Measurements from ENCODE around the gene APBA1.
"Not testable (repeated sequence)": the region's sequence is repeated elsewhere in the genome, so short reads cannot be mapped to it uniquely, and the experiment has no call there.

The APBA1 gene

DNA sequence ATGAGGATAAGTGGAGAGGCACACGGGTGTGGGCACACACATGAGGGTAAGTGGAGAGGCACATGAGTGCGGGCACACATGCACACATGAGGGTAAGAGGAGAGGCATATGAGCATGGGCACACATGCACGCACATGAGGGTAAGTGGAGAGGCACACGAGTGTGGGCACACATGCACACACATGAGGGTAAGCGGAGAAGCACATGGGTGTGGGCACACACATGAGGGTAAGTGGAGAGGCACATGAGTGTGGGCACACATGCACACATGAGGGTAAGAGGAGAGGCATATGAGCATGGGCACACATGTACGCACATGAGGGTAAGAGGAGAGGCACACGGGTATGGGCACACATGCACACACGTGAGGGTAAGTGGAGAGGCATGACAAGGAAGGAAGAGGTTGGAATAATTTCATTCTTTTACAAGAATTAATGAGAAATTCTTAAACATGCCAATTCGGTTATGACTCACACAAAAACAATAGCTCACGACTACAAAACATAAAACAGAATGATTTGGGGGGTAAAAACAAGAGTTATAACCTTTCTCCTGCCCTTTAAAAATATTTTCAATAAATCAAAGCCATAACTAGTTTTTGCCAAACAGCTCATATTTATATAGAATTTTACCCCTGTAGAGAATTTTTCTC lies 67.5 kb downstream of the APBA1 start:
- DNase-seq (ENCODE audit: low read depth): no peak

DNA sequence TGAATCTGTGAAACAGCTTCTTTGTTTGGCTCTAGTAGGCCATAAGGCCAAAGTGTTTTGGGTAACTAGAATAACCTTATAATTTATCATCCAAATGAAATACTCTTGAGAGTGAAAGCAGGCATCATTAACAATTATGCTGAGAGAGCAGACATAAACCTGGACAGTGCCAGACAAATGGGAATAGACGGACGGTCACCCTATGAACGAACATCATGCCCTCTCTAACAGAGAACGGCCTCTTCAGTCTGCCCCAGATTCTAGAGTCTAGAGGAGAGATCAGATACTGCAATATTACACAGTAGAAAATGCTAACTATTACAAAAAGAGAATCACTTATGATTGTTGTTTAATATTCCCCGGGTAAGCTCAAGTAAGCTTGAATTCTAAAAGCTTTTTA lies 68.5 kb downstream of the APBA1 start:
- DNase-seq (ENCODE audit: low read depth): no peak

DNA sequence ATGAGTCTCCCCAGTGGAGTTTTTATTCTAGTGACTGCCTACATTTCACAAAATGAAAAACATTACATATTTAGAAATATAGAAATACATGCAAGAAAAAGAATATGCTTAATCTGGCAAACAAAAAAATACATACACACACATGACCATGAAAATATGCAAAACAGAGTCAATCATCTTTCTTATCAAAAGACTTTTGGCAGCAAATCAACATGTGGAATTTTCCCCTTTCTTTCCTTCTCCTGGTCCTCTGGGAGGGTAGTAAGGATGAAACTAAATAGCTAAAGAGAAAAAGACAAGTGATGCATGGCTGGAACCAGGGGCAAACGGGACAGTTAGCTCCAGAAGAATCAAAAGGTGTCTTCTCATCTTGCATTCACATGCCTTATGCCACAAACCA lies 69.4 kb downstream of the APBA1 start:
- no peak for DNase-seq (ENCODE audit: low read depth)

DNA sequence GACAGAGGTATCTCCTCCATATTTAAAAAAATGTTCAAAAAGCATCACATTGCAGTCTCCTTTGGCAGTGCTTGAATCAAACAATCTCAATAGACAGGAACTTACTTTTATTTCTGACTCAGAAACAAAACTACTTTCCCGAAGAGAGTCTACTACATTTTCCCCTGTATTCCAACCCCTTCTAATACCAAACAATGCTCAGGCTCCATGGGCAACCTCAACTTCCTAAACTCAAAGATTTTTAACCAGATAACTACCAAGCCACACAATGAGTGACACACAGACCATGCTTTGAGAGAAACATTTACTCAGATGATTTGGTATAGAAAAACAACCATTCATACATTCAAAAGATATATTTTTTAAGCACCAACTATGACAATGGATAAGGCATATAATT lies 70.5 kb downstream of the APBA1 start:
- DNase-seq (ENCODE audit: low read depth): no peak

DNA sequence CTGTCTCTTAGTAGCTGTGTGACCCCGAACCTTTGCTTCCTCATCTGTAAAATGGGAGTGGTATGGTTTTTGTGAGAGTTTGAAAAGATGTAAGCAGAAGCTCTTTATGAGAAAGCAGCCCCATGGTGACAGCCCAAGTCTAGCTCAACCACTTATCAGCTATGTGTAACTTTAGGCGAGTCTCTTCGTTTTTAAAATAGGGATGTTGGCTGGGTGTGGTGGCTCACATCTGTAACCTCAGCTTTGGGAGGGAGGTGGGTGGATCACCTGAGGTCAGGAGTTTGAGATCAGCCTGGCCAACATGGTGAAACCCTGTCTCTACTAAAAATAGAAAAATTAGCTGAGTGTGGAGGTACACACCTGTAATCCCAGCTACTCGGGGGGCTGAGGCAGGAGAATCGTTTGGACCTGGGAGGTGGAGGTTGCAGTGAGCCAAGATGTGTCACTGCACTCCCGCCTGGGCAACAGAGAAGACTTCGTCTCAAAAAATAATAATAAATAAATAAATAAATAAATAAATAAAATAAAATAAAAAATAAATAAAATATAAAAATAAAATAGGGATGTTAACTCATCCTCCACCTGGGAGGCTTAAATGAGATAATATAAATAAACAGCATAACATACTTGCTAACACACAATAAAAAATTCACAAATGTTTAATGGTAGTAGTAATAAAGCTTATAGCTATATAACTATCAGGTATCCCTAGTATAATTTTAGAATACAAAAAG lies 71.7 kb downstream of the APBA1 start:
- DNase-seq (ENCODE audit: low read depth): no peak

DNA sequence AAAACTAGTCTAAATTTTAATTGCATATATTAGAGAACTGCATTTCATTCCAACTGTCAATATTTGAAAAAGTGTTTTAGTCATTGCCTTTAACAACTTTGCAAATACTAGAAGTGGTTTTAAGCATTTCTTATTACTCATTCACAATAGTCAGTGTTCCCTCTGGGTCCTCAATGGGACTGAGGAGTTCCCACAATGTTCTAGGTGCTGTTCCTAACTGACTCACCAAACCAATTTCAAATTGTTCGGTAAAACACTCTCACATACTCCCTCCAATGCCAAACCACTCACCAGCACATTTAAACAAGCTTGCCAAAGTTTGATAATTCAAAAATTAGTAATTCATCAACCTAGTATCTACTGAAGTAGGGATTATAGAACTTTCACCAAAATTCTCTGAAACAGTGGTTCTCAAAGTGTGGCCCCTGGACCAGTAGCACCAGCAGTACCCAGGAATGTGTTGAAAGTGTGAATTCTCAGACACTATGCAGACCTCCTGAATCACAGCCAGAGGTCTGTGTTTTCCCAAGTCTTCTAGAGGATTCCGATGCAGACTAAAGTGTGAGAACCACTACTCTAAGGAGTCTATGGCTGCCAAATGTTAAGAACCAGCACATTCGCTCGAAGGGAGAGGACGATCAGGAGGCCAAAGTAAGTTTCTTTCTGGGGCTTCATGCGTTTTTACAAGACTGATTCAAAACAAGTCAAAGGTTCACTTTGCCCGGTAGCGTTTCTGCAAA lies 72.8 kb downstream of the APBA1 start:
- DNase-seq (ENCODE audit: low read depth): no peak

DNA sequence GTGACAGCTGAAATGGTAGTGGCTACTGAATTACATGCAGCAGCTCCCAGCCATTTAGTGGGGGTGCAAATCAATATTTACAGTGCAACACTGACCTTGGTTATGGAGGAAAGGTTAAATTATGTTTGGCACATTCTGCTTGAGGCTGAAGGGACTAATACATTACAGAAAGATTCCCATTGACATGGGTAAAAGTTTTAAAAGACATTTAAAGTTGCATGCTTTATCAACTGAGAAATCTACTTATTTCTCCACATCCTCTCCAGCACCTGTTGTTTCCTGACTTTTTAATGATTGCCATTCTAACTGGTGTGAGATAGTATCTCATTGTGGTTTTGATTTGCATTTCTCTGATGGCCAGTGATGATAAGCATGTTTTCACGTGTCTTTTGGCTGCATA lies 75.3 kb downstream of the APBA1 start:
- DNase-seq (ENCODE audit: low read depth): not testable (repeated sequence)

DNA sequence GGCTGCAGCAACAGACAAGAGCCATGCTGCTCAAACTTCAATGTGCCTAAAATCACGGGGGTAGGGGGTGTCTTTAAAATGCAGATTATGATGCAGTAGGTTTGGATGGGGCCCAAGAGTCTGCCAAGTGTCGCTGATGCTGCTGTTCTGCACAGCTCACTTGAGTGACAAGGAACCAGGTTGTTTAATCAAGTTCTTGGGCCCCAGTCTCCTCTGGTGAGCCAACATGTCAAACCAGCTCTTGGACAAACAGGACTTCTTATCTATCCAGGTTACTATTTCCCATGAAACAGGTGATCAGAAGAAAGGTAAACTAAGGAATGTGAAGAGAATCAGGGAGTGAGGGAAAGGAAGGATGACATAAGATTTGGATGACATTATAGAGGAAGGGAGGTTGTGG lies 78.0 kb downstream of the APBA1 start:
- no peak for DNase-seq (ENCODE audit: low read depth)

DNA sequence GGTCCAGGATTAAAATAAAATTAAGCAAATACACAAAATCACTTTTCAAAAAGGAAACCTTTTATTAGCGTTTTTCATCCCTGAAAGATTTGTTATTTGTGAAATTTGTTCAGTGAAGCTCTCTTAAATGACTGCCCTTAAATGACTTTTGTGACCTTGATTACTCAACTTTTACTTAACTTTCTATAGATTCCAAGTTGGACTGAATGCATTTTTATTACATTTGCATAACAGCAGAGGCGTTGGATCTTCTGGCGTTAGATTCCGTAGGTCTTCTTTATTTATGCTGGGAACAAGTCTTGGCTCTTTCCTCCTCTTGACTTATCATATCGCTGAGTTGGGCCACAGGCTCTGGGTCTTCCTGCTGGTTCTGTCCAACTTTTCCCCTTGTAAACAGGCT lies 78.4 kb downstream of the APBA1 start:
- no peak for DNase-seq (ENCODE audit: low read depth)

DNA sequence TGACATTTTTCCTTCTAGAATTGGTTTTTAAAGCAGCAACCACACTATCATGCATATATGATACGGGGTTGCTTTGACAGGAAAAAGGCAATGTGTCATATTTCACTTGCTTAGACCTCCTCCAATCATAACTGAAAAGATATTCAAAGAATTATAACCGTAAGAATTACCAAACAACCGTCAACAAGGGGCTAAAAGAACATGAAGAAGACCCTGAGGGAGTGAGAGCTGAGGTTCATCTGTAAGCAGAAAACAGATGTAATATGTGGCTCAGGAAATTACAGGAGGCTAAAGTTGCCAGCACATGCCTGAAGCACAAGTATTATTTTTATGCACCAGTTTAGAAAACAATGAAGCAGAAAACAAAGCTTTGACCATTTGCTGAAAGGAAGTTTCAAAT lies 78.9 kb downstream of the APBA1 start:
- DNase-seq (ENCODE audit: low read depth): no peak

DNA sequence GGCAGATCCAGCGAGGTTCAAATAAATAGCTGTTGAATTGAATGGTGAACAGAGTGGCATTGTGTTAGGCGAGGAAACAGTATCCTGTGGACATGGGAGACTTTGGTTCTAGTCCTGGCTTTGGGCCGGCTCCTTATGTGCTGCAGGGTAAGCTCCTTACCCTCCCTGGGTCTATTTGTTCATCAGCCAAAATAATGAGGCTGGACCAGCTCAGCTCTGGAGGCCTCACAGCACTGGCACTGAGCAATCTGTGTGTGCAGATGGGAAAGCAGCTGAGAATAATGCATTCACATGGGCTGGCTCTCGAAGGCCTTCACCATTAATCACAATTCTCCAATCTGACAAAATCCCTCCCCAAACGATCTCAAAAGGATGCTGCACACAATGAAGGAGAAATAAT lies 81.9 kb downstream of the APBA1 start:
- no peak for DNase-seq (ENCODE audit: low read depth)

DNA sequence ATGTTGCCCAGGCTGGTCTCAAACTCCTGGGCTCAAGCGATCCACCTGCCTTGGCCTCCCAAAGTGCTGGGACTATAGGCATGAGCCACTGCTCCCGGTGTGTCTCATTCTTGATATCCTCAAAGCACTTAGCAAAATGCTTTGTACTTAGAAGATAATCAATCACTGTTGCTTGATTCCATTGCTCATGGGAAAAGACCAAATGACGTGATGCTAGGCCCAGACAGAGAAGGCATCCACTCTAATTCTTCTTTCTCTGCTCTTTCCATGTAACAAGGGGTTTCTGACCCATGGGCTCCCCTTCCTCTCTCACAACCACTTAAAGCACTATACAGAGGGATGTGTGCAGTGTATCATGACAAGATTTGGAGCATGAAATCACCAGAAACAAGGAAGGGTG lies 83.0 kb downstream of the APBA1 start:
- DNase-seq (ENCODE audit: low read depth): no peak

DNA sequence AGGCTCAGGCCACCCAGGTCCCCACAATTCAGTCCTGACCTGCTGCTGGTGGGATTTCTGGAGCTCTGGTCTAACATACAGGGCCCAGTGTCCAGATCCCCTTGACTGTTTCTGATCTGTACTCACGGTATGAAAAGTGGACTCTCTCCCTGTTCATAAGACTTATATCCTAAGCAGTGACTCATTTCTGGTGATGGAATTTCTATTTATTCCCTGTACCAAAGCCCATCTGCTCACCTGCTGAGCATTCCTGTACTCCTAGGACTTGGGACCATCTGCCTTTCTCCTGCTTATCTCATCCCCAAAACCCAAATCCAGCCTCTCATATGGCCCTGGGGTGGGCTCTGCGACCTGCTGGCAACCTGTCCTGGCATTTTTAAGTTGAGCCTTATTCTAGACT lies 86.6 kb downstream of the APBA1 start:
- DNase-seq (ENCODE audit: low read depth): no peak

DNA sequence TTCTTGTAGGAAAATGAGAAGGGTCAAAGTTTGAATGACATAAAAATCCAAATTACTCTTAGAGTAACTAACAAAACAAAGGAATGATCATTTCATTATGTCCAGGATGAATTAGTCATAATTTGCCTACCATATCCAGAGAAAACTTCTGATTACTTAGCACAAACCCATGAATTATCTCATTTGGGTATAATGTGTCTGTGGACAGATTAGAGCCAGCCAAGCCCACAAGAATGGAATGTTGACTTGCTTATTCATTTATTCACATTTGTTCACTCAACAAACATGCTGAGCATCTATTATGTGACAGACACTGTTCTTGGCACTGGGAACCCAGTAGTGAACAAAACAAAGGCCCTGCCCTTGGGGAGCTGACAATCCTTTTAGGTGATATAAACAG lies 87.4 kb downstream of the APBA1 start:
- DNase-seq (ENCODE audit: low read depth): no peak

DNA sequence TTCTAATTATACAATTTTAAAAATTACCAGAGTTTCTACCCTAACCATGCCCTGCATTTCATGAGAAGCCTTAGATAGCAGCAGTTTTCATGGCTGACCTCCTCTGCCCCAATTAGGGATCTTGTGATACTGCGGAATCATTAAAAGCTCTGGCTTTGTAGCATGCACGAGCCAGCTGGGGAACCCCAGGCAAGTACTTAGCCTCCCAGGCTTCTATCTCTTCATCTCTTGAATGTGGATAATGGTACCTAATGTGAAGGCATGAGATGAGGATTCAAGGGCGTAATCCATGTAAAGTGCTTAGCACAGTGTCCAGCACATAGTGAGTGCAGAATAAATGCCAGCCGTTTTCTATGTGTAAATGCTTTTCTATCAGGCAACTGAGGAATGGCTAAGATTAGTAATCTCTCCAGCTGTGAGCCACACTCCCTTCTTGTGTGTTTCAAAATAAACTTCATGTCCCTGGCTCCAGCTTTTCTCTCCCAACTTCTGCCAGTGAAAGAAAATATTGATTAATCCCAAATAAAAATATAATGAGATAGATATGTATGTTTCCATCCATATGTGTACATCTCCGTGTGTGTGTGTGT lies 88.4 kb downstream of the APBA1 start:
- DNase-seq (ENCODE audit: low read depth): no peak

DNA sequence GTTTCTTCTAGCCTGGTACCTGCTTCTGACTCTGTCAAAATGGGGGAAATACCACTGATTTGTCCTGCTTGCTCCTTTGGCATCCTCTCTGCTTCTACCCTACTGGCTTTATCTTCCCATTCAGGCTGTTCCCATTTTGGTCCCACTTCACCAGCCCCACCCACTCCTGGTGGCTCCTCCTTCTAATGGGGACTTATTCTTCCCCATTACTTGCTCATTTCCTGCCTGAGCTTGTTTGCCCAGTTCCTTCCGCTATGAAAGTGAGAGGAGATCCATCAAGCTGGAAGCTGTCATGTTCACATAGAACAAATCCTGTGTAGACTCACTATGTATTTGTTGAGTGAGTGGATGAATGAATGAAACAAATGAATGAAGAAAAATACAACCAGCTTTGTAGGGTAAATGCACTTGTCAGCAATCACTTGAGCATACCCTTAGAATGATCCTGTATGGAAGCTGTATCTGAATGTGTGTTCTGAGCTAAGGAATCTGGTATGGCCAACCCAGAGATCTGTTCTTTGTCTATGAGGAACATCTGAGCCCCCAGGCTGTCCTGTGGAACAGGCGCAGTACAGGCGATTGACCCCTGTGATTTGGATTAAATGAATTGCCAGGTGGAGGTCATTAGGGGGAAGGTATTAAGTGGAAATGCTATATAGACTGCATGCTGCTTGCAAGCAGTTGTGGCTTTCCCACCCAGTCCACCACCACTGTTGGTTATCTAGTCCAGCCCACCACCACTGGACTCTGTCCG lies 89.5 kb downstream of the APBA1 start:
- DNase-seq (ENCODE audit: low read depth): no peak

DNA sequence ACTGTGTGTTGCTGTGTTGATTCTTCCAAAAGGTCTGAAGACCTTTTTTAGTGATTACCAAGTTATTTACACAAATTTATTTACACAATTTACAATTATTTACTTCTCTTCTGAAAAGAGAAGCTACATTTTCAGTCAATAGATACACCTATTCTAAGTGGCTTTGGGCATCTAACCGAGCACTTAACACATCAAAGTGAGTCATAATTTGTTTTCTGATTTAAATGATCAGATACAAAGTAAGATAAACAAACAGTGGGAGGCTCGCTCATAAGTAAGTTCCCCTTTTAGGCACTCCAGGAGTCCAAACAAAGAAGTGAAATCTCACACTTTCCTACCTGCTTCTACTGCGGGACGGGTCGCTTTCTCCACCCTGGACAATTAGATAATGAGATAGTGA lies 90.2 kb downstream of the APBA1 start:
- DNase-seq (ENCODE audit: low read depth): no peak

DNA sequence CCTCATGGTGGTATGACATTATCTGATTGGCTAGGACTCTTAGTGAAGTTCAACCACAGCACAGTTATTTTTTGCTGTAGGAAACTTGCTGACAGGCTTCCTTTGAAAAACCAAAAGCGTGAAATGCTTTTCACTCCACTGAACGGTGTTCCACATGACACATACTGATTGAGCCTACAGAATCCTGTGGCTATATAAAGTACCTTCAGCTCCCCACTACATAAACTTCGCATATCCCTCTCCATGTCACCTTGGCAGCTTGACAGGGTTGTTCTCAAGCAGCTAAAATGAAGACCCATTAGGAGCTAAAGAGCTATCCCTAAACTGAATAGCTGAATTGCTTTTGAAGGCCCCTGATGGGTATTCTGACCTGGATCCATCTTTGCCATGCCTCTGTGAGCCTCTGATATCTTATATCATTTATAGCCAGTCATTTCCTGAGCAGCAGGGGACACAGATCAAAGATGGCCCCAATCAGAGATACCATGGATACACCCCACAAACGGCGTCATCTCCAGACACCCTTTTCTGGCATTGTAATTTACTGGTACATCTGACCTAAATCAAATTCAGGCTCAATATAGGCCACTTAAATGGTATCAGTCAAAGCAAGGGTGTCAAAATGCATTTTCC lies 91.5 kb downstream of the APBA1 start:
- DNase-seq (ENCODE audit: low read depth): no peak

DNA sequence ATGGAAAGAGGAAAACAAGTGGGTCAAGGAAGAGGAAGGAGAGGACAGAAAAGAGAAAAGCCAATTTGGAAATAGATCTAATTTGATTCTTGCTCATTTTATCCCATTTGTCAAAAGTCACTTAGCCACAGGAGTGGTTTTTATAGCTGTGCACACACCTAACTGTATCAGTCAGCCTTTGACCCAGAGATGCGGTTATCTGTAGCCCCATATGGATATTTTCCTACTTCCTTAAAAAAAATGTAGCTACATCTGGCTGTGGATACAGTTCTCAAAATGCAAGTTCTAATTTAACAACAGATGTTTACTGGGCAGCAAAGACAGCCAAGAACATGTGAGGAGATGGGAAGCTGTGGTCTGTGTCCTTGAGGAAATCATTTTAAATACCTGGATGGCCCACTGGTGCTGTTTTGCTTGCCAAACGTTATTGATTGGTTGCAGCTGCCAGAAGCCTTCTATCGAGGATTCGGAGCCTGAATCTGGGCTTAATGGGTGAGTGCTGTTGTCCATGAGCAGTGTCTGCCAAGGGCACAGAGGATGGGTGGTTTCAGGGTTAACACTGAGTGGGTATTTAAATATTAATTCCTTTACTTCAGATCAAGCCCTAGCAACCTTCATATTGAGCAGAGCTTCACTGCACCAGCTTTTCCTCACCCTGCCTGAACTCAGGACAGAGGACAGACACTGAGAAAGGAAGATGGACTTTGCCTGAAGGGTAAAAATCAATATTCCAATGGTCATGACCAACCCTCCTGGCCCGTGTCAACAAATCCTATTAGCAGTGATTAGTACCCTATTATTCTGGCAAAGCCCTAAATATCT lies 92.2 kb downstream of the APBA1 start:
- no peak for DNase-seq (ENCODE audit: low read depth)

DNA sequence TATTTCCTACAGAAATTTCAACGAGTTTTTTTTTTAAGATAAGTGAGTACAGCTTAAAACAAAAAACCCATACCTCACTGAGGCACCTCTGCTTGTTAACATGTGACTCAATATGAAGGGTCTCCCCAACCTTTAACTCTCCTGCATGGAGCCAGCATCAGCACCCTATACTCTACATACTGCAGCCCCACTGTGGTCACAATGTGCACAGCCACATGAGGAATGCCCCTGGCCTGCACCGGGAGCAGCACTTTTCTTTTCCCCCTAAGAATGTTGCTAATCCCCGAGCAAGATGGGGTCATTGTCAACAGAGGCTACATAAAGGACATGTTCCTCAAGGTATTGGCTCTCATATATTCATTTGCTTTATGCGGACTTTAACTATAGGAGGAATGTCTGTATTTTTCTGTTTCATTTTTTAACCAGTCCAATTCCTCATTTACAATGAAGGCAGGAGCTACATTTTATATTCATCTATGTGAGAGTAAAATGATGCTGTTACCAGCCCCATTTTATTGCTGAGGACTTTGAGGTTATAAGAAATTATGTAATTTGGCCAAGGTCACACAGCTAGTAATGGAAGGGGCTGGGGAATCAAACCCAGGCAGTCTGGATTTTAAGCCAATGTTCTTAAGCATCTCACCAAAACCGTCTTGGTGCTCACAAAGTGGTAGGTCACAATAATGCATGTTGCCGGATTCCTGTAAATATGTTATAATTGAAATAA lies 93.0 kb downstream of the APBA1 start:
- no peak for DNase-seq (ENCODE audit: low read depth)
